HepG2 (cell line): ENCODE data around the gene MRPL30. TPM values are rescaled to one million over a fixed set of nuclear protein-coding genes. Genes with fewer than 3 reads are reported as not detected.
A peak's percentile ranks its signal among the peaks of the same experiment; 100 is the strongest.

Source experiments
- ATAC-seq: fragments of 200-7000 bp; cut with Tn5 transposase; 3 replicates; pipeline ENCODE4 v1.9.1; 2020; ENCODE audit warnings: mild to moderate bottlenecking, moderate library complexity
- BruUV-seq: library from RNA; stranded (reverse); fragments of 400-500 nt; replicated peaks from 2 replicates; lab custom pipeline; 2021; lab: Mats Ljungman, UMichigan
- CTCF ChIA-PET: fragments of 300-600 bp; formaldehyde crosslinking; extraction: SDS; loops from one replicate; lab custom pipeline; 2021; ENCODE audit warnings: low total read pairs, inconsistent platforms, low intra/inter-chr PET ratio; lab: Yijun Ruan, JAX
- POLR2A ChIA-PET: fragments of 350-600 bp; sonication (Branson Sonifier 250); formaldehyde crosslinking; loops from one replicate; lab custom pipeline; 2020; ENCODE audit warnings: antibody characterized with exemption, inconsistent platforms; lab: Yijun Ruan, JAX
- DNase-seq: peaks from one replicate; pipeline ENCODE4 v3.0.0-alpha.2; 2015; ENCODE audit warnings: low spot score
- FAIRE-seq: peaks from 3 replicates; lab custom pipeline; 2011; peaks lifted over from hg19 to GRCh38; lab: Jason Lieb, UNC
- H2AFZ ChIP-seq: one replicate; pipeline ENCODE4 v1.6.1; 2011; ENCODE audit warnings: low read length, inconsistent platforms
- H3K27ac ChIP-seq: fragments of 300-600 bp; 3 replicates; pipeline ENCODE4 v1.8.0; 2011; ENCODE audit warnings: mixed run types, mild to moderate bottlenecking, mixed read lengths, low read length, inconsistent platforms; ENCODE audit not compliant: insufficient read depth; ENCODE audit errors: extremely low read length
- H3K27me3 ChIP-seq, 2 experiments: fragments of 200-600 bp in 1 of 2; 2 replicates in 1 of 2; 3 replicates in 1 of 2; pipeline versions ENCODE4 v1.6.0 to v1.8.0; 2011; ENCODE audit warnings: low read length in 2 of 2, mild to moderate bottlenecking in 2 of 2, moderate library complexity in 2 of 2, inconsistent platforms in 1 of 2; ENCODE audit not compliant: insufficient read depth in 2 of 2, control insufficient read depth in 1 of 2
- H3K36me3 ChIP-seq, 2 experiments: fragments of 200-600 bp in 1 of 2; replicated peaks in 1 of 2; 2 replicates in 1 of 2; 3 replicates in 1 of 2; pipeline versions ENCODE4 v1.5.1 to v1.8.0; 2011; ENCODE audit warnings: low read length in 2 of 2, inconsistent platforms in 1 of 2; ENCODE audit not compliant: insufficient read depth in 2 of 2, control insufficient read depth in 1 of 2
- H3K4me1 ChIP-seq: 2 replicates; pipeline ENCODE4 v1.5.1; 2012; ENCODE audit warnings: low read length, inconsistent platforms; ENCODE audit not compliant: insufficient read depth
- H3K4me2 ChIP-seq: 2 replicates; pipeline ENCODE4 v1.6.0; 2011; ENCODE audit warnings: low read depth, low read length, inconsistent platforms
- H3K4me3 ChIP-seq, 3 experiments: fragments of 200-600 bp in 1 of 3; sonication (generic), shearing (Covaris generic) in 1 of 3; replicated peaks in 1 of 3; 2 replicates each; pipeline ENCODE4 v1.5.1; 2011 to 2016; ENCODE audit warnings: low read length in 3 of 3, inconsistent platforms in 2 of 3, low read depth in 2 of 3, mild to moderate bottlenecking in 2 of 3, control low read depth in 1 of 3, mixed read lengths in 1 of 3; ENCODE audit not compliant: insufficient read depth in 1 of 3
- H3K79me2 ChIP-seq: one replicate; pipeline ENCODE4 v1.6.1; 2011; ENCODE audit warnings: low read length, inconsistent platforms; ENCODE audit not compliant: insufficient read depth
- H3K9ac ChIP-seq: 2 replicates; pipeline ENCODE4 v1.6.0; 2011; ENCODE audit warnings: mild to moderate bottlenecking, low read depth, low read length, inconsistent platforms; ENCODE audit not compliant: insufficient read depth
- H3K9me3 ChIP-seq: 2 replicates; pipeline ENCODE4 v1.5.1; 2012; ENCODE audit warnings: mild to moderate bottlenecking, low read length
- H4K20me1 ChIP-seq: 2 replicates; pipeline ENCODE4 v1.6.0; 2011; ENCODE audit warnings: inconsistent platforms, mild to moderate bottlenecking, low read length, moderate library complexity; ENCODE audit not compliant: insufficient read depth
- DR1 ChIP-seq: sonication (generic); formaldehyde crosslinking; IDR thresholded peaks from 2 replicates; pipeline ENCODE4 v1.8.0; 2021; ENCODE audit warnings: mild to moderate bottlenecking, missing genetic modification reagents, inconsistent platforms
- HNF4A ChIP-seq: sonication (generic); formaldehyde crosslinking; IDR thresholded peaks from 2 replicates; pipeline ENCODE4 v1.4.0; 2020; ENCODE audit warnings: missing genetic modification reagents
- SIX1 ChIP-seq: sonication (generic); formaldehyde crosslinking; IDR thresholded peaks from 2 replicates; pipeline ENCODE4 v1.4.0; 2020; ENCODE audit warnings: missing genetic modification reagents, borderline replicate concordance
- SMAD9 ChIP-seq: sonication (generic); formaldehyde crosslinking; IDR thresholded peaks from 2 replicates; pipeline ENCODE4 v1.5.1; 2020; ENCODE audit warnings: mild to moderate bottlenecking, missing genetic modification reagents
- SMARCC2 ChIP-seq: fragments of 450-650 bp; IDR thresholded peaks from 2 replicates; pipeline ENCODE4 v1.6.1; 2017; ENCODE audit warnings: antibody characterized with exemption, mild to moderate bottlenecking
- TEAD3 ChIP-seq: optimal IDR thresholded peaks from 2 replicates; pipeline ENCODE3; 2016; ENCODE audit warnings: borderline replicate concordance
- ZNF33A ChIP-seq: sonication (generic); formaldehyde crosslinking; IDR thresholded peaks from 2 replicates; pipeline ENCODE4 v1.5.1; 2020; ENCODE audit warnings: missing genetic modification reagents, mild to moderate bottlenecking, moderate library complexity, borderline replicate concordance
- ZNF367 ChIP-seq: sonication (generic); formaldehyde crosslinking; IDR thresholded peaks from 2 replicates; pipeline ENCODE4 v1.4.0; 2020; ENCODE audit warnings: missing genetic modification reagents, borderline replicate concordance
- ZNF761 ChIP-seq: sonication (generic); formaldehyde crosslinking; conservative IDR thresholded peaks from 2 replicates; pipeline ENCODE4 v1.4.0; 2020; ENCODE audit warnings: mild to moderate bottlenecking, missing genetic modification reagents
- ZNF816 ChIP-seq: sonication (generic); formaldehyde crosslinking; IDR thresholded peaks from 2 replicates; pipeline ENCODE4 v1.8.0; 2022; ENCODE audit warnings: missing genetic modification reagents, mild to moderate bottlenecking, borderline replicate concordance
- ZNF850 ChIP-seq: sonication (generic); formaldehyde crosslinking; conservative IDR thresholded peaks from 2 replicates; pipeline ENCODE4 v1.9.0; 2021; ENCODE audit warnings: mild to moderate bottlenecking, missing genetic modification reagents
- WGBS: methylation state at CpG from one replicate; pipeline ENCODE4 v1.1.6; 2017; ENCODE audit warnings: low lambda C conversion rate; 5-methylcytosine and 5-hydroxymethylcytosine counted together
- in situ Hi-C: cut with HindIII; loops from 2 replicates; pipeline ENCODE4 v1.10.0; 2017; ENCODE audit warnings: low pct_unique_long_range_greater_than_20kb; ENCODE audit not compliant: extremely low pct_ligation_motif_present
- intact Hi-C: fragments of 100-400 bp; cut with micrococcal nuclease; formaldehyde crosslinking; loops from one replicate; pipeline ENCODE4 v1.10.0; 2022; ENCODE audit not compliant: unreplicated experiment
- polyA plus RNA-seq, 8 experiments: library from polyadenylated mRNA; depleted of rRNA in 3 of 8; stranded (reverse) in 7 of 8; unstranded in 1 of 8; fragments of >200 nt; fragmentation: Illumina TruSeq in 4 of 8; extraction: Trizol in 4 of 8; gene quantifications; 2 replicates each; pipeline versions ENCODE4 v1.2.1 to v1.2.3, GENCODE V29; 2011 to 2016; ENCODE audit warnings: low read depth in 4 of 8, missing spikeins in 1 of 8, mixed read lengths in 1 of 8; ENCODE audit not compliant: insufficient read depth in 1 of 8
- total RNA-seq, 5 experiments: library from RNA; depleted of rRNA; stranded (reverse); fragments of >200 nt; fragmentation: Illumina TruSeq; extraction: Trizol; gene quantifications; 2 replicates each; pipeline ENCODE4 v1.2.3, GENCODE V29; 2016; ENCODE audit warnings: low read depth in 1 of 5
- TF ChIP-seq, protein P1 (sequence below): sonication (generic); formaldehyde crosslinking; IDR thresholded peaks from 2 replicates; pipeline ENCODE4 v1.4.0; 2020; ENCODE audit warnings: missing genetic modification reagents, low read depth, mild to moderate bottlenecking, borderline replicate concordance

The MRPL30 gene
- total and polyA plus RNA-seq, 2 of the 13 experiments (the other 11 are each of a cell fraction or from before 2014, with no cell fraction given), result 30.2 to 75.3 TPM

DNA sequence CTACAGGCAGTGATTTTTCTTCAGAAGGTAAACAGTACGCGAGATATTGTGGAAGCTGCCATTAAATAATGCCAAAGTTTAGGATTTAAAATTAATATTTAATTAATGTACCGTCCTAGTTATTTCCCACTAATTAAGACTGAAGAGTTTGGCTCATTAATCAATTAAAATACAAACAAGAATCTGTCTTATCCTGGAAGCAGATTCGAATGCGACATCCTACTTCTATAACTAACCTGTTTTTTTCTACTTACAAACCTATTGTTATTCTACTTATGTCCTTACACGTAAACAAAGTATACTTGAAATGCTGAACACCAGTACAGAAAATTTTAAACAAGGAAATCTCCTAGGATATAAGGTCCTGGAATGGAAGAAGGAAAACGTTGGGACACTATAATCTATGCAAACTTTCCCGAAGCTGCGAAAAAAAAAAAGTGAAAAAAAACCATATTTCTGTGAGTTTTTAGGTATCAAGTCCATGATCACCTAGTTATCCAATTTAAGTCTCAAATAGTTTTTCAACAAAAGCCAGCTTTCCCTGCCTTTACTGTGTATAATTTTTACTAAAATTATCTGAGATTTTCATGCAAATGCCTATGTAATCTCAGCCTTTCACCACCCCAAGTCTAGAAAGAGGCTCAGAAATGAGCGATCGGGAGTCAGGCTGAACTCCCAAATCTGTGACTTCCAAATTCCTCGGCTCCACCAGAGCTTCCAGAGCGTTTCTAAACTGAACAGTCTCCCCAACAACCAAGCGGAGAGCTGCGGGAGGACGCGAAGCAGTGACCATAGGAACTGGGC lies 40.7 kb upstream of the MRPL30 start:
- H3K9ac ChIP-seq, result peak overlapping the region; percentile 76
- no peaks in the 10 kb centered on the region for H3K36me3 ChIP-seq
- 6% methylated on average over 17 of the region's 17 CpGs for WGBS
- no peak for FAIRE-seq
- peaks cover 28% of the 10 kb centered on the region for H3K4me1 ChIP-seq
- TSS peak; percentile 51 for BruUV-seq
- peak; percentile 39 for DNase-seq
- peak overlapping the region; percentile 95 for H3K4me2 ChIP-seq
- H3K79me2 ChIP-seq, result peaks cover 9% of the 10 kb centered on the region
- ATAC-seq, result no peak
- CTCF ChIA-PET, result no interaction called here
- peak overlapping the region; percentile 78 for H2AFZ ChIP-seq
- TF ChIP-seq HNF4A (CRISPR knock-in tag) (peak; percentile 20; the same call in 1 of the 2 replicates), DR1 (CRISPR knock-in tag) (no peak), ZNF761 (no peak), ZNF850 (CRISPR knock-in tag) (0 out of 2 replicates have a peak, but pooled peaks have one; percentile 75), TEAD3 (CRISPR knock-in tag) (peak; percentile 11), ZNF816 (peak; percentile 27; the same call in 1 of the 2 replicates), SMAD9 (CRISPR knock-in tag) (peak; percentile 60; the same call in 1 of the 2 replicates), ZNF33A (CRISPR knock-in tag) (peak; percentile 9; the same call in 1 of the 2 replicates), SIX1 (CRISPR knock-in tag) (peak; percentile 13; the same call in 1 of the 2 replicates), SMARCC2 (no peak), ZNF367 (0 out of 2 replicates have a peak, but pooled peaks have one; percentile 56)
- TF ChIP-seq, protein P1, sequence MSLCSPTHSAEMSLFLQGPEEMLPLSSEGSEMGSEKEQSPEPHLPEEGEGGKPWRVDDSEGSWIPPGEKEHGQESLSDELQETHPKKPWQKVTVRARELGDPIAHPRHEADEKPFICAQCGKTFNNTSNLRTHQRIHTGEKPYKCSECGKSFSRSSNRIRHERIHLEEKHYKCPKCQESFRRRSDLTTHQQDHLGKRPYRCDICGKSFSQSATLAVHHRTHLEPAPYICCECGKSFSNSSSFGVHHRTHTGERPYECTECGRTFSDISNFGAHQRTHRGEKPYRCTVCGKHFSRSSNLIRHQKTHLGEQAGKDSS (CRISPR knock-in tag), result no peak
- peak overlapping the region; percentile 74 for H3K27ac ChIP-seq
- no peaks in the 10 kb centered on the region for H3K27me3 ChIP-seq
- intact Hi-C loops (loop anchor here (2.0 to 5.0 kb wide), 2 partner anchors 197 to 352 kb away; partner anchors contain the start of genes EIF5B, REV1 and TXNDC9), in situ Hi-C loops (no loop called here)
- H4K20me1 ChIP-seq, result no peaks in the 10 kb centered on the region
- no peaks in the 10 kb centered on the region for H3K9me3 ChIP-seq
- POLR2A ChIA-PET, result interaction anchor here (0.8 to 3.0 kb wide), 14 partner anchors 12 to 1423 kb away, joined by 3 to 140 read pairs (median 4); partner anchors contain the start of genes COA5, EIF5B, LIPT1 and MGAT4A
- peak overlapping the region; percentile 75 to 92 (median 85) for H3K4me3 ChIP-seq
